Activated CD8-positive, alpha-beta memory T cell treated with anti-CD3 and anti-CD28 coated beads for 24 hours (primary cell): ENCODE measurements around the gene ZRANB1.

ENCODE experiments used
- DNase-seq: peaks from one replicate; pipeline ENCODE4 v3.0.0-alpha.2; 2020

ZRANB1 gene

DNA sequence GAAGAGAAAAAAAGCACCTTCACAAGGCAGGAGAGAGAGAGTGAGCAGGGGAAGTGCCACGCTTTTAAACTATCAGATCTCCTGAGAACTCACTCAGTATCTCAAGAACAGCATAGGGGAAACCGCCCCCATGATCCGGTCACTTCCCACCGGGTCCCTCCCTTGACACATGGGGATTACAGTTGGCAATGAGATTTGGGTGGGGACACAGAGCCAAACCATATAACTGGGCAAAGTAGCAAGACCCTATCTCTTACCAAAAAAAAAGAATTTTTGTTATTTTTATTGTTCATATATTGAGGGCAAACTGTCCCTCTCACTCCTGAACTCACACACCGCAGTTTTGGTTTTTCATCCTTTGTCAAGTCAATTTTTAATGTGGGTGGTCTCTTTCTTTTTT is 18.2 kb upstream of the ZRANB1 start:
- DNase-seq: no peak

DNA sequence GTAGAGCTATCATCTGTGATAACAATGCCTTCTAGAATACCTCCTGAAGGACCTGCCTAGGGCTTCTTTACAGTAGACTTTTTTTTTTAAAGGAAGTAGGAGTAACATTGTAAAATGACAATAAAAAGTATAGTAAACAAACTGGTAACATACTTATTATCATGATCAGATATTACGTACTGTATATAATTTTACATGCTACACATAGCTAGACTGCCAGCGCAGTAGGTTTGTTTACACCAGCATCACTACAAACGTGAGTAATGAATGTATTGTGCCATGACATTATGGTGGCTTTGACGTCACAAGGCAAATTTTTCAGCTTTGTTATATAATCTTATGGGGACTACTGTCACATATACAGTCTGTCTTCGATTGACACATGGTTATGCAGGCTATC is 15.4 kb upstream of the ZRANB1 start:
- no peak for DNase-seq

DNA sequence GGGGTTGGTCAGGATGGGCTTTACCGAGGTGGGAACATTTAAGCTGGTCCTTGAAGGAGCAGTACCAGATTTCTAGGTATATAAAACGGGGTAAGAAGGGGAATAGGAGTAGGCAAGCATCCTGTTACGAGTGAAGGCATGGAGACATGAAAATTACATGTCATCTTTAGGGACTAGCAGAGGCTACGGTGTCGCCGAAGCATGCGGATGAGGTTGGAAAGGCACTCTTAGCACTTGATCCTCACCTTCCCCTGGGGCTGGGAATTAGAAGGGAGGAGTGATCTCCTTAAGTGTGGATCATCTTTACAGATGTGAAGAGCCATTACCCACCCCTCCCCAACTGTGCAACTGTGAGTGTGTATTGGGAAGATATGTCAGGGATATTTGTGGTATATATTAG is 13.8 kb upstream of the ZRANB1 start:
- DNase-seq: no peak

DNA sequence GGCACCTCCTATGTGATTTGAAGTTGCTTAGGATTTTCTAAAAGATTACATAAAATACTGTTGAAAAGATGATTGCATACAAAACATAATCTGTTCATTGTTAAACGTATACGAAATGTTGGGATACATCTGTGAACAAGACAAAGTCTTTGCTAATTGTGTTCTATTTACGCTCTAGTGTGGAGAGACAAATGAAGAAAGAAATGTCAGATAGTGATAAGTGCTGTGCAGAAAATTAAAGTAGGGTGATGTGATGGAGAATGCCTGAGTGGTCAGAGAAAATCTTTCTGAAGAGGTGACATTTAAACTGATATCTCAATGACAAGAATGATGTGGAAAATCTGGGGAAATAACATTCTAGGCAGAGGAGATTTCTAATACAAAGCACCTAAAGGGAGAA is 13.4 kb upstream of the ZRANB1 start:
- no peak for DNase-seq

DNA sequence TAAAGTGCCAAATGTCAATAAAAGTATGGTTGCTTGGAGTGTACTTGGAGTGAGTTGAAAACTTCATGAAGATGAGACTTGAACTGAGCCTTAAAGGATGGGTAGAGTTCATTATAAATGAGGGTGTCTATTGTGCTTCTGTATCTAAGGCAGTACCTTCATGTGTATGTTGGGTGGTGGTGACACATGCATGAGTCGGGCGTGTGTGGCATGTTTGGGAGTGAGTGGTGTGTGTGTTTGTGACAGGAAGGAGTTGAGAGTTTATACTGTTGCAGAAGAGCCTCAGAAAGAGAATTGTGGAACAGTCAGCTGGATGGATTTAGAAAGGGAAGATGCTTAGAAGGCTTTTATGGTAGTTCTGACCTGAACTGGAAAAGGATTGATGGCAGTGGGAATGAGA is 6.0 kb upstream of the ZRANB1 start:
- no peak for DNase-seq

DNA sequence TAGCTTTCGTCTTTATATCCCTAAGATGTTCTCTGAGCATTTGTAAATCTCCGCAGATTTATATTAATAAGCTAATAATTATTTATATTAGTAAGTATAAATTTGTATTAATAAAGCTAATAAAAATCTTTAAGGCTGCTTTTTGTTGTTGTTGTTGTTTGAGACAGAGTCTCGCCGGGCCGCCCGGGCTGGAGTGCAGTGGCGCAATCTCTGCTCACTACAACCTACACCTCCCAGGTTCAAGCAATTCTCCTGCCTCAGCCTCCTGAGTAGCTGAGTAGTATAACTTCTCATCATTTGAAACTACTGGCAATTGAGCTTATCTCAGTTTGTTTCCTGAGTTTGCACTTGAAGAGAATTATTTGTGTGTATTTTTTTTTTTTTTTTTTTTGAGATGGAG is 5.1 kb upstream of the ZRANB1 start:
- DNase-seq: no peak

DNA sequence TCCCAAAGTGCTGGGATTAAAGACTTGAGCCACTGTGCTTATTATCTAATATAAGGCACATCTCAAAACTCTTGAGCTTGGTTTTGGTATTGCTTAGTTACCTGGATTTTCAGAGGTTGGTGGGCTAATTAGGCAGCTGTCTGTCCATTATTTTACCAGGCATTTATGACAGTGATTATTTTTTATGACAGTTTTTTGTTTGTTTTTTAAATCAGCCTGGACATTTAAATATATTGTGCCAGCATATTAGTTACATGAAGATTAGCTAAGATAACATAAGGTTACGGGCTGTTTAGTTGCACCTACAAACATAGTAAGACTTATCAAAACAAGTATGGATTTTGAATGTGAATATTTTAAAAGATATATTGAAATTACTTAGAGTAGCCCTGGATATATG is 2.6 kb upstream of the ZRANB1 start:
- DNase-seq: no peak

DNA sequence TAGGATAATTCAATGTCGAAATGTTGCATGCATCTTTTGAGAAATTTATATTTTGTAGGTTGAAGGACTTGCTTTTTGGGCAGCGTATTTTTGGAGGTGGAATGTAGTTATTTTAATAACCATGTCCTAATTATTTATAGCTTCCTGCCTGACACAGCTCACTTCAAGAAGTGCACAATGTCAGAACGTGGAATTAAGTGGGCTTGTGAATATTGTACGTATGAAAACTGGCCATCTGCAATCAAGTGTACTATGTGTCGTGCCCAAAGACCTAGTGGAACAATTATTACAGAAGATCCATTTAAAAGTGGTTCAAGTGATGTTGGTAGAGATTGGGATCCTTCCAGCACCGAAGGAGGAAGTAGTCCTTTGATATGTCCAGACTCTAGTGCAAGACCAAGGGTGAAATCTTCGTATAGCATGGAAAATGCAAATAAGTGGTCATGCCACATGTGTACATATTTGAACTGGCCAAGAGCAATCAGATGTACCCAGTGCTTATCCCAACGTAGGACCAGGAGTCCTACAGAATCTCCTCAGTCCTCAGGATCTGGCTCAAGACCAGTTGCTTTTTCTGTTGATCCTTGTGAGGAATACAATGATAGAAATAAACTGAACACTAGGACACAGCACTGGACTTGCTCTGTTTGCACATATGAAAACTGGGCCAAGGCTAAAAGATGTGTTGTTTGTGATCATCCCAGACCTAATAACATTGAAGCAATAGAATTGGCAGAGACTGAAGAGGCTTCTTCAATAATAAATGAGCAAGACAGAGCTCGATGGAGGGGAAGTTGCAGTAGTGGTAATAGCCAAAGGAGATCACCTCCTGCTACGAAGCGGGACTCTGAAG is 620 bp downstream of the ZRANB1 start:
- no peak for DNase-seq

DNA sequence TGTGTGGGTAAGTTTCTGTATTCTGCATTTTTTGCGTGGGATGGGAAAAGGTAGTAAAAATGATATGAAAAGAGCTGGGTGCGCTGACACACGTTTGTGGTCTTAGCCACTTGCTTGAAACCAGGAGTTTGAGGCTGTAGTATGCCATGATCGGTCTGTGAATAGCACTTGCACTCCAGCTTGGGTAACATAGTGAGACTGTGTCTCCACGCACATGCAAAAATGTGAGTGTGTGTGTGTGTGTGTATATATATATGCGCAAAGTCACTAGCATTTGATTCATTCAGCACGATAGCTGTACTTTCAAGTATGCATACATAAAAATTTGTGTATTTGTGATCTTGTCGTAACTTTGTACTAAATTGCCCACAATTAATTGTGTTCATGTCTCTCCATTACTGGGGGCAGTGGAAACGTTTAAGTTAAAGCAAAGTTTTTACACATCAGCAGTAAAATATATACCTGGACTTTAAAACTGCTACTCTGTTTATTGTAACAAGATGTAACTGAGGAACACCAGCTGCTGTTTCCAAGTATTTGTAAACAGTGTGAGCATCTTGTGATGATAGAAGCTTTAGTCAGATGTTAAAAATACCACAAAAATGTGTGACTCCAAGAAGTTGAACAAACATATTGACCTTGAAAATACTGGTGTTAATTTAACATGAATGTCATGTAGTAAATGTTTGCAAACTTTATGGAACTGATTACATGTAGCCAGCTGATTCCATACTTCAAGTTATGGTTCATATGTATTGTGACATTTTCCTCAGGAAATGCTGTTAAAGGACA is 1.6 kb downstream of the ZRANB1 start:
- no peak for DNase-seq

DNA sequence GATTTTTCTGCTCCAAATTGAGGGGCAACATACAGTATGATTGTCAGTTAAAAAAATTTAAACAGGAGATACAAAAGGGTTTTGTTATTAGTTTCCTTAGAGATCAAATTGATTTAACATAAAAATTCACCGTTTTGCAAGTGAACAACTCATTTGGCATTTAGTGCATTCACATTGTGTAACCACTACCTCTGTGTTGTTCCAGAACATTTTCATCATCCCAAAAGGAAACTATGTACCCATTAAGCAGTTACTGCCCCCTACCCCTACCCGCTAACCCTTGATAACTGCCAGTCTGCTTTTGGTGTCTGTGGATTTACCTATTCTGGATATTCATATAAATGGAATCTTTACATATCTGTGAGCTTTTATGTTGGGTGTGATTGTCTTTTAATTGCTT is 3.1 kb downstream of the ZRANB1 start:
- no peak for DNase-seq

DNA sequence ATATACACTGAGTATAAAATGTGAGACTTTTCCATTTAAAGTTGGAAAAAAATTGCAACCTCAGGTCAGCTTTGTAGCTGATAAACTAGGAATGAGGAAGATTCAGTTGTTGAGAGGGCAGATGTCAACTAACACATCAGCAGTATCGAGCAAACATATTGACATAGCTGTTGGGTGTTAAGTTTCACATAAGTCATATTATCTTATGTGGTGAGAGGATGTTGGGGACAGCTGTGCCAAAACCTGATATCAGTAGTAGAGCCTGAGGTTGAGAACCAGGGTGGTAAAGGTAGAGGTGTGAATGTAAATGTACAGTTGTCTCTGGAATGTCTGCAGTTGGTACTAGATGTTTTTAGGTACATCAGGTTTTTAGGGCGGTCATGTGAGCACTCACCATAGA is 5.0 kb downstream of the ZRANB1 start:
- DNase-seq: no peak

DNA sequence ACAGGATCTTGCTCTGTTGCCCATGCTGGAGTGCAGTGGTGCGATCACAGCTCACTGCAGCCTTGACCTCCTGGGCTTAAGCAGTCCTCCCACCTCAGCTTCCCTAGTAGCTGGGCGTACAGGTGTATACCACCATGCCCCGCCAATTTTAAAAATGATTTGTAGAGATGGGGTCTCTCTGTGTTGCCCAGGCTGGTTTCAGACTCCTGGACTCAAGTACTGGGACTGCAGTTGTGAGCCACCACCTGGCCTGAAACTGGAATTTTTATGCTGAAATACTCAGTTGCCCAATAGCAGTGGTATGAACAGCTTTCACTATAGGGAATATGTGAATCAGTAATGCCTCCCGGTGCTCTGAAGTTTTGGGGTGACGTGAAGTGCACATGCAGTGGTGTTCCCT is 7.6 kb downstream of the ZRANB1 start:
- no peak for DNase-seq

DNA sequence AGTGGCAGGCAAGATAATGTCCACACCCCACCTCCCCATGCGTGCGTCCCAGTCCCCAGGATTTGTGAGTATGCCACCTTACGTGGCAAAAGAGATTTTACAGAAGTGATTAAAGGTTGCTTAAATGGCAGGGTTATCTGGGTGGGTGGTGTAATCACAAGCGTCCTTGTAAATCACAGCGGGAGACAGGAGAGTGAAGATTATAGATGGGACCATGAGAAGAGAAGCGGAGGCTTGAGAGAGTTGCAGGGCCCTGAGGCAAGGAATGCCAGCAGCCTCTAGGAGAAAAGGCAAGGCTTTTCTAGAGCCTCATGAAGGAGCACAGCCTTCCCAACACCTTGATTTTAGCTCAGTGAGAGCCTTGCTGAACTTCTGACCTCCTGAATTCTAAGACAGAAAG is 10.2 kb downstream of the ZRANB1 start:
- no peak for DNase-seq

DNA sequence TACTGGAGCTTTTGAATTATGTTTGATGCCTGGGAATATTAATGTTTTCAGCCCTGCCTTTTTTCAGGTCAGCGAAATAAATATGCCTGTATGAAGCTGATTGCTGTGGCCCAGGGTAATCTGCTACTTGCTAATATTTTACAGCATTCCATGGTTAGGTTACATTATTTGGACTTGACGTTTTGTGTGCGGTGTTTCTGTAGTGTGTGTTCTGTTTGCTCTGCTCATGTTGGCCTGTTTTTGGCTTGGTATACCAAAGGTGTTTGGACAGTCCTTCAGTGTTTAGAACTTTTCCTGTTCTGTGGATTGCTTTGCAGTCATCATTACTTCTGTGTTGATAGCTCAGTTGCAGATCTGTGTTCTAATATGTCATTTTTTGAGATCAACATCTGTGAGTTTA is 11.5 kb downstream of the ZRANB1 start:
- DNase-seq: no peak

DNA sequence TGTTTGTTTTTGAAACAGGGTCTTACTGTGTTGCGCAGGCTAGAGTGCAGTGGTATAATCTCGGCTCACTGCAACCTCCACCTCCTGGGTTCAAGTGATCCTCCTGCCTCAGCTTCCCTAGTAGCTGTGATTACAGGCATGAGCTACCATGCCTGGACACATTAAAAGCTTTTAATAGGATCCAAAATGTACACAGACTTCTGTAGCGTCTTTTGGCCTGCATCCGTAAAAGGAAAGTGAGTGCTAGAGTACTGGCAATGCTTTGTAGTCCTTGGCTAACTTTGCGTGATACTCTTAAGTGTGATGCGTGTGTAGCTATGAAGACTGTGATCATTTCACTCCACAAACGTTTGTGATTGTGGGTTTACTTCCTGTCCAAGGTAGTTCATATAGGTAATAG is 13.3 kb downstream of the ZRANB1 start:
- DNase-seq: no peak

DNA sequence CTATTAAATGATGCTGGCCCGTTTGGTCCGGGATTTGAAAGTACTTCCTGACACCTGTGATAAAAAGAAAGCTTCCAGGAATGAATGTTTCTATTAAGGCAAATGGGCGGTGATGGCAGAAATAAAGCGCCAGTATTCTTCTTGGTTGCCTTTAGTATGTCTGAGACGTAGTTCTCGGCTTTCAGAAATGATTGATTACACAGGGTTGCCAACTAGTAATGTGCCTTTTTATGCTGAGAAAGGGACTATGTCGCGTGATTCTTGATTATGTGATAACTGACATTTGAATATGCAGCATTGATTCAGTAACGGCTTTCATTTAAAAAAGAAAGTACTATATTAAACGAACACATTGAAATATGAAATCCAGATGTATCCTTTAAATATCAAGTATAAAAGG is 13.9 kb downstream of the ZRANB1 start:
- no peak for DNase-seq

DNA sequence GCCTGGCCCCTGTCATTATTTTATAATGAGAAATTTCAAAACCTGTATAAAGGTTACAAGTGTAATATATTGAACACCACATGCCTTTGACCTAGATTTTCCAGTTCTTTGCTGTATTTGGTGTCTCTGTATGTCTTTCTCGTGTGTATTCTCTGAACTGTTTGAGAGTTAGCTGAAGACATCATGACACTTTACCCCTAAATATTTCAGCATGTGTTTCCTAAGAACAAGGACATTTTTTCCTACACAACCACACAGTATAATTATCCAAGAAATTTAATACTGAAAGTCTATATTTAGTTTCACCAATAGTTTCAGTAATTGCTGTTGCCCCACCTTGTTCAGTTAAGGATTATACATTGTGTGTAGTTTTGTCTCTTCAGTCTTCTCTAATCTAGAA is 14.8 kb downstream of the ZRANB1 start:
- no peak for DNase-seq

DNA sequence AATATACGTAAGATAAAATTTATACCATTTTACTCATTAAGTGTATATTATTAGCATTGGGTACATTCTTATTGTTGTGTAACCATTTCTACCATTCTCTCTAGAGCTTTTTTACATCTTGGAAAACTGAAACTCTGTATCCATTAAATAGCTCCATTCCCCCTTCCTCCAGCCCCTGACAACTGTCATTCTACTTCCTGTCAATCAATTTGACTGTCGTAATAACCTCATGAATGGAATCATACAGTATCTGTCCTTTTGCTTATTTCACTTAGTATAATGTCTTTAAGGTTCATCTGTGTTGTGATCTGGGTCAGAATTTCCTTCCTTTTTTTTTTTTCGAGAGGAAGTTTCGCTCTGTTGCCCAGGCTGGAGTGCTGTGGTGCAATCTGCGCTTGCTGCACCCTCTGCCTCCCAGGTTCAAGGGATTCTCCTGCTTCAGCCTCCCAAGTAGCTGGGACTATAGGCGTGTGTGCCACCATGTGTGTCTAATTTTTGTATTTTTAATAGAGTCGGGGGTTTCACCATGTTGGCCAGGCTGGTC is 15.6 kb downstream of the ZRANB1 start:
- DNase-seq: no peak

DNA sequence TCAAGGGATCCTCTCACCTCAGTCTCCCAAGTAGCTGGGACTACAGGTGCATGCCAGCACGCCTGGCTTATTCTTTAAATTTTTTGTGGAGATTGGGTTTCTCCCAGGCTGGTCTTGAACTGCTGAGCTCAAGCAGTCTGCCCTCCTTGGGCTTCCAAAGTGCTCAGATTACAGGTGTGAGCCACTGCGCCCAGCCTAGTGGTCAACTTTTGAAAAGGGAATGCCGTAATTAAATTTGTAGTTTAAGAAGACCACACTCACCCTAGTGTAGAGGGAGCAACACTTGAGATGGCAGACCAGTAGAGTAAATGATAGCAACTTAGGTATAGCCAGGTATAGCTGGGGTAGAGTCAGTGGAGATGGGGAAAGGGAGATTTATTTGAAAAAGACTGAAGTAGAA is 17.6 kb downstream of the ZRANB1 start:
- no peak for DNase-seq

DNA sequence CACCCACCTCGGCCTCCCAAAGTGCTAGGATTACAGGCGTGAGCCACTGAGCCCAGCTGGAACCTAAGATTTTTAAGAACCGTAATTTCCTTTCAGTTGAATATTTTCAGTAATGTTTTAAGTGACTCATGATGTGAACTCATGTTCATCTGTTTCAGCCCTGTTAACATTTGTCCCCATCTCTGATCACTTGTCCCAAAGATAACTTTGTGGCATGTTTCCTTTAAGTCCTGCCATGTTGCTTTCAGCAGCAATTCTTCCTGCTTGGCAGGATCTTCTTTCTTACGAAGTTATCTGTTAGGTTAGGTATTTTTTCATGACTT is 19.3 kb downstream of the ZRANB1 start:
- no peak for DNase-seq

DNA sequence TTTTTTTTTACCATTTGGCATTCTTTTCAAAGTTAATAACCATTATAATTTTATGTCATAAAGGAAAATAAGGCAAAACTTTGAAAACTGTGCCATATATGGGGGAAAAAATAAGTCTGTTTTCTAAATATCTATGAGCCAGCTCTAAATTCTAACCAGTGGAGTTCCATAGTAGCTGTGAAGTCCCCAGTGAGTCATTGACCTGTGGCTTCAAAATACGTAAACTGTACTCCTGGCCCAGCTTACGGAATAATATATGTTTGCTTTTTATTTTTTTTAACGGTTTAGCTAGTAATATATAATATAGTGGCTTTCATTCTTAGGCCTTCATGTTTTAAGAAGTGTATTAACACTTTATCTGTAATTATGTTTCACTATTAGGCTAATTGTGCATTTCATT is 20.5 kb downstream of the ZRANB1 start:
- DNase-seq: no peak

DNA sequence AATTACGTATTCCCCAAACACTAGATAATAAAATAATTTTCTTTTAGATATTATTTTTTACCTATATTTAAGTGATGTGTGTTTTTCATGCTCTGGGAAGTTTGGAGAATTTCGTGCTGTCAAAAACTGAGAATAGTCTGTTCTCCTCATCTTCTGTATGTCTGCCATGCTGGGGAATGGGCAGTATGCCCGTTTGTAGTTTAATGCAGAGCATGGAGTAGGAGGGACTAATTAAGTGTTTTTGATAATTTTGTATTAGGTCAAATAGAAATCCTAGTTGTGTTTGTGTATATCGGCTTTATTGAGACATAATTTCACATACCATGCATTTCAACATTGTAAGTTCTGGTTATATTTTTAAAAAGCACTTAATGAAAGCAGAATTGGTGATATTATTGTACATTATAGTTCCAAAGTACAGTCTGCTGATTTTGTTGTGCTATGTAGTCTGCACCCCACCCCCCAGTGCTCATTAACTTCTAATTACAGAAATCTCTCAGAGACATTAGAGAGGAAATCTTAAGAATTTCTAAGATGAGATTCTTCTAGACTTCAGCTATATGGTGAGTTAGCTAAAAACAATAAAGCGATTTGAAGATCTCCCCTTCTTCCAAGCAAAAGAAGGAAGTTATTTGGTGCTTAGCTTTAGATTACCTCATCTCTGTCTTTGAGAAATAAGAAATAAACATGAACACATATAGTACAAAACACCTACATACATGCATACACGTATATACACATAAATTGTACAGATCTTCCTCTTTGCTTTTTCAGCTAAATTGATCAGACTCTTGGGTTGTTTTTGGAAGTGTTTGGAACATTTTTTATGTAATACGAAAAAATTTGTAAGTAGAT is 22.2 kb downstream of the ZRANB1 start:
- no peak for DNase-seq

DNA sequence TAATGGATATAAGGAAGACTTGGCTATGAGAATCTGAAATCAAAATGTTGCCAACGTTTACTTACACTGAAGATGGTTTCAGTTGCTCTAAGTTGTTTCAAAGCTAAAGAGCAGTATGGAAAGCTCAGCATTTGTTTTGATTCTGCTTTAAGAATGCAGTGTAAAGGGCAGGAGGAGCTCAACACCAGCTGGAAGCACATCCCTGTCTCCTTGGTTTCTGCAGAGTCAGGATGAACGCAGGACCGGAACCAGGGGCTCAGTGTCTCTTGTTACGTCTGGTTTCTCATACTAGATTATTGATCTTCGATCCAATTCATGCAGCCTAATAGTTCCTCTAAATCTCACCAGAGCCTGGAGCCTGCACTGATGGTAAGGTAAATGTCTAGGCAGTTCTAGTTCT is 24.1 kb downstream of the ZRANB1 start:
- no peak for DNase-seq

DNA sequence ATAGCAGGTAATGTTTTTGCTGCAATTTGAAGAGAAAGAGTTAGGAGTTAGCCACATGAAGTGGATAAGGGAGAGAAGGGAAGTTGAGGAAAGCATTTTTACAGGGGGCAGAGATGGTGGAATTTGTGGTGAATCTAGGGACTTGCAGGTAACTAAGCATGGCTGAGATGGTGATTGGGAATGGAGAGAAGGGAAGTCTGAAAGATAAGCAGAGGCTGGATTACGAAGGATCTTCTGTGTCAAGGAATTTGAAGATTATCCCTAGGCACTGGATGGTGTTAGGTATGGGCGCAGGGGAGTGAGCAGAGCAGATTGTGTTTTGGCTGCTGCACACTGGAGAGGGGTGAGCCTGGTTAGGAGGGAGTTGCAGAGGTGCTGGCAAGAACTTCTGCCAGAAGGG is 25.3 kb downstream of the ZRANB1 start:
- no peak for DNase-seq
